IMR-90 (cell line): Measurements from ENCODE around the gene C5.
"Not testable (repeated sequence)": the region's sequence is repeated elsewhere in the genome, so short reads cannot be mapped to it uniquely, and the experiment has no call there.

ENCODE experiments used
- BHLHE40 ChIP-seq: fragments of 150-350 bp; IDR thresholded peaks from 2 replicates; pipeline ENCODE4 v1.6.1; 2016; ENCODE audit warnings: mild to moderate bottlenecking, low read depth, low read length
- CEBPB ChIP-seq: IDR thresholded peaks from 2 replicates; pipeline ENCODE4 v1.6.1; 2012; ENCODE audit warnings: low read depth, low read length, improper control_type of control experiment
- CTCF ChIP-seq: conservative IDR thresholded peaks from 2 replicates; pipeline ENCODE4 v1.5.1; 2012; ENCODE audit warnings: mild to moderate bottlenecking, low read depth, low read length, improper control_type of control experiment
- ELK1 ChIP-seq: fragments of 150-350 bp; IDR thresholded peaks from 2 replicates; pipeline ENCODE4 v1.6.1; 2016; ENCODE audit warnings: low read depth, mild to moderate bottlenecking, low read length, moderate library complexity, borderline replicate concordance
- FOS ChIP-seq: fragments of 150-350 bp; IDR thresholded peaks from 2 replicates; pipeline ENCODE4 v1.6.1; 2016; ENCODE audit warnings: low read depth, low read length
- MAFK ChIP-seq: IDR thresholded peaks from 2 replicates; pipeline ENCODE4 v1.6.1; 2012; ENCODE audit warnings: low read depth, low read length, improper control_type of control experiment
- MAZ ChIP-seq: IDR thresholded peaks from 2 replicates; pipeline ENCODE4 v1.6.1; 2012; ENCODE audit warnings: low read depth, mild to moderate bottlenecking, low read length, improper control_type of control experiment, moderate library complexity, borderline replicate concordance
- MXI1 ChIP-seq: IDR thresholded peaks from 2 replicates; pipeline ENCODE4 v1.6.1; 2012; ENCODE audit warnings: low read depth, mild to moderate bottlenecking, low read length, moderate library complexity, borderline replicate concordance
- POLR2A ChIP-seq: IDR thresholded peaks from 2 replicates; pipeline ENCODE4 v1.6.1; 2012; ENCODE audit warnings: mild to moderate bottlenecking, low read depth, low read length
- RAD21 ChIP-seq: IDR thresholded peaks from 2 replicates; pipeline ENCODE4 v1.6.1; 2012; ENCODE audit warnings: low read length, improper control_type of control experiment
- RCOR1 ChIP-seq: IDR thresholded peaks from 2 replicates; pipeline ENCODE4 v1.6.1; 2012; ENCODE audit warnings: mild to moderate bottlenecking, low read length, improper control_type of control experiment; ENCODE audit not compliant: insufficient replicate concordance
- RFX5 ChIP-seq: IDR thresholded peaks from 2 replicates; pipeline ENCODE4 v1.8.0; 2012; ENCODE audit warnings: low read depth, mild to moderate bottlenecking, low read length, moderate library complexity
- USF2 ChIP-seq: fragments of 150-350 bp; IDR thresholded peaks from 2 replicates; pipeline ENCODE4 v1.6.1; 2017; ENCODE audit warnings: mild to moderate bottlenecking, antibody characterized with exemption, low read length, low read depth

- TF ChIP-seq FOS, RAD21, CTCF, CEBPB, POLR2A, RFX5, BHLHE40, MAZ, USF2, RCOR1, ELK1, MXI1, MAFK: not testable (repeated sequence)
These were observed 78.6 kb downstream of the C5 start for GRCh38 chr9:120971471-120971870.
